SW 1271 (cell line): ENCODE data around the gene PDAP1.
"Not testable (repeated sequence)": the region's sequence is repeated elsewhere in the genome, so short reads cannot be mapped to it uniquely, and the experiment has no call there.

Experiments used
- DNase-seq, 2 experiments: peaks; one replicate each; lab custom pipeline; 2025; lab: John Stamatoyannopoulos, UW

The PDAP1 gene

GRCh38 chr7:99379043-99379577 is 29.3 kb downstream of the PDAP1 start:
- DNase-seq: peak; percentile 26 to 77

- peak; percentile 36 to 59 for DNase-seq
Measured at GRCh38 chr7:99375070-99375807, 33.2 kb downstream of the PDAP1 start.

DNA sequence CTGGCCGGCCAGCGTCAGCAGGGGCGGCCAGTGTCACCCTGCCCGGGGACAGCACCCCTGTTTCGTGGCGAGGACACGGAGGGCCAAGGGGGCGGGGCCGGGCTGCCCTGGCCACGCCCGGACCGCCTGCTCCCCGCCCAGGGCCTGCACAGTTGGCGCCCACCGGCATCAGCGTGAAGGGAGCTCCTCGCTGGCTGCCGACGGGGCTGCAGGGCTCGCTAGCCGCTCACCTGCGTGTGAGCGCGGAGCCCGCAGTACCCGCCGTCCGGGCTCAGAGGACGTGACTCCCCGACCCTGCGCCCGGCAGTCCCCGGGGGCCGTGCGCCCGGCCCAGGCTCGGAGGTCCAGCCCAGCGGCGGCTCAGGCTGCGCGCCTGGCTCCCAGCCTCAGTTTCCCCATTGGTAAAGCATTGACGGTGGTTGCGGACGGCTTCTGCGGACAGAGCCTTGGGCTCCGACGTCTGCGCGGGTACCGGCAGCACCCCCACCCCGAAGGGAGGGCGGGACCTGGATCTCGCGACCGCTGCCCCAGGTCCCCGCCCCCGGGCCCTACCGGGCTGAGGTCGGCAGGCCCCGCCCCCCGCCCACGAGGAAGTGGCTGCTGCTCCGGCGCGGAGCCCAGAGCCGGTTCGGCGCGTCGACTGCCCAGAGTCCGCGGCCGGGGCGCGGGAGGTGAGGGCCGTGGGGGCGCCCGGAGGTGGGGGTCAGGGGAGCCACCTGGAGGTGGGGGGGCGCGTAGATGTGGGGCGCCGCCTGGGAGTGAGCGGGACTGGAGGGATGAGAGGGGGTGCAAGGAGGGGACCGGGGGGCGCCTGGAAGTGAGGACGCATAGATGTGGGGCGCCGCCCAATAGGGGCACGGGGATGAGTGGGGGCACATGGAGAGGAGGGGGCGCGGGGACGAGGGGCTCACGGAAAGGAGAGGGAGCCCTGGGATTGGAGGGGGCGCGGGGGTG is 34.0 kb downstream of the PDAP1 start, which contains the start of gene ARPC1B:
Gene ARPC1B (plus strand): TSS at position 620 of the 954 bp plus-strand sequence. CDS start 10,985 bp downstream, outside the sequence.
- DNase-seq: peak in 1 of 2 experiments; percentile 62

GRCh38 chr7:99373091-99374066 is 35.0 kb downstream of the PDAP1 start:
- no peak for DNase-seq

- DNase-seq: no peak
Measured at GRCh38 chr7:99372275-99373090, 35.9 kb downstream of the PDAP1 start.

- DNase-seq: no peak
Measured at GRCh38 chr7:99371376-99371920, 36.9 kb downstream of the PDAP1 start.

DNA sequence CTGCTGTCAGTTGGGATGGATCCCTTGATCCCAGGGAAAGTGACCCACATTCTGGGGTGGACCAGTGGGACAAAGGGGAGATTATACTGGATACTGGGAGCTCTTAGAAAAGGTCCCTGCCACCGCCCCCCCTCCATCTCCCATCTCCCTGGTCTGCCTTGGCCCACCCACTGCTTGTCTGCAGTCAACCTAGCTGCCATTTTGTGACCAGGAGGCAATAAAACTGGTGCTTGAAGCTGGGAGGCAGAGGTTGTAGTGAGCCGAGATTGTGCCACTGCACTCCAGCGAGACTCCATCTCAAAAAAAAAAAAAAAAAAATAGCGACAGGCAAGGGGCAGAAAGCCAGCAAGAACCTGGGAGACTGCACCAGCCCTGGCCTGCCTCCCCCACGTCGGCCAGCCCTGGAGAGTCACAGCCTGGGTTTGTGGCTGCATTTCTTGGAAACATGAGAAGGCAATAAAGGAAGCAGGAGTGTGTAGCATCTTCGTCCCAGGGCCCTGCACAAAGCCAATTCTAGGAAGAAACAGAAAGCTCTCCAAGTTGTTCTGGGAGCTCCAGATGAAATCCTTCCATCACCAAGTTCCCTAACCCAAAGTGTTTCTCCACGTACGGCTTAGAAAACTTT is 38.5 kb downstream of the PDAP1 start:
- DNase-seq: no peak

DNA sequence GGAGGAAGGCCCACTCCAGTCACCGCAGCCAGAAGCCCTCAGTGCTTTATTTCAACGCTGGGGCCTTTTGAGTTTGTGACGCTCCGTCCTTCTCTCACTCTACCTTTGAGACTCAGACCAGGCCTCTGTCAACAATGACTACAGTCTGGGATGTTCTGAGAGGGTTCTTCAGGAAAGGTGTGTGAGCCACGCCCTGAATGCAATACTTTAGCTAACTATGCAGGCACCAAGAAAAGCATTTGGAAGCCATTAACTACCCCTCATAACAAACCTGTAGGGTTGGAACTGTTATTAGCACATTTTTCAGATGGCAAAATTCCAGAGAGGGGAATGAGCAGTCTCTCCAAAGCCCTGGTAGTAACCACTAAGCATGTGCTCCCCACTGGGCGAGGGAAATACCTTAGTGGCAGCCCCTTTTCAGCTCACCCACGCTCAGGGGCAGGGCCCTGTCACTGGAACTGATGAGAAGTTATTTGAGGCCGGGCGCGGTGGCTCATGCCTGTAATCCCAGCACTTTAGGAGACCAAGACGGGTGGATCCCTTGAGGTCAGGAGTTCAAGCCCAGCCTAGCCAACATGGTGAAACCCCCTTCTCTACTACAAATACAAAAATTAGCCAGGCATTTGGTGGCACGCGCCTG is 39.5 kb downstream of the PDAP1 start:
- DNase-seq: no peak

DNA sequence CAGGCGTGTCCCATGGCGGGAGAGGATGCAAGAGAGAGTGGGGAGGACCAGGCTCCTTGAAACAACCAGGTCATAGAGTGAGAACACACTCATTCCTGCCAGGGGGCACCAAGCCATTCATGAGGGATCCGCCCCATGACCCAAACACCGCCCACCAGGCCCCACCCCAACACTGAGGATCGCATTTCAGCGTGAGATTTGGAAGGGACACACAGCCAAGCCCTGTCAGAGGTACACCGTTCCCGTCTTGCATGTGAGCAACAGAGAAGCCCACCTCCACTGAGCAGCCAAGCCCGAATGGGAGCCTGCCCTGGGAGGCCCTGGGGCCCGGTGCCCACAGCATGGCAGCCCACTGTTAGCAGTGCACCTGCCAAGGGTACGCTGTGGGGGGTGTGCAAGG is 41.8 kb downstream of the PDAP1 start:
- DNase-seq: no peak

DNA sequence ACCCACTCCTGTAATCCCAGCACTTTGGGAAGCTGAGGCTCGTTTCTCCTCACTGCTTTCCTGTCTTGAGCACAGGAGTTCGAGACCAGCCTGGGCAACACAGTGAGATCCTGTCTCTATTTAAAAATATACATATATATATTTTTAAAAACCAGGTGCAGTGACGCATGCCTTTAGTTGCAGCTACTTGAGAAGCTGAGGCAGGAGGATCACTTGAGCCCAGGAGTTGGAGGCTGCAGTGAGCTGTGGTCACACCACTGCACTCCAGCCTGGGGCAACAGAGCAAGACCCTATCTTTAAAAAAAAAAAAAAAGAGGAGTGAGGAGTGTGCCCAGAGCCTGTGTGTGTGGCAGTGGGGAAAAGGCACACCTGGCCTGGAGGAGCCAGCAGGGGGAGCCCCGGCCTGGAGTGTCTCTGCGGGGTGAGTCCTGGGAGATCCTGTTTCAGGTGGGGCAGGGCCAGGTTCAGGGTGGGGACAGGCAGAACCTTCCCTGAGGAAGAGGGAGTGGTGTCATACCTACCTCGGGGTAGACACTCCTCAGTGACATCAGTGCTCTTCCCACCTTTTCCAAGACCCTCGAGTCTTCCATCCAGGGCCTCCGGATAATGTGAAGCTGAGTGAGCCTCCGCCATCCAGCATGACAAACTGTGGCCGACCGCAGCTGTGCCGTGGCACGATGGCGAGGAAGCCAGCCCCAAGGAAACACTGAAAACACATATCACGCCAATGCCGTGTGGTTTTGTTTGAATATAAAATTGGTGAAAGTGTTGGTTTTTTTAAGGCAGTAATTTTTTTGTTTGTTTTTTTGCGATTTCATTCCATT is 42.9 kb downstream of the PDAP1 start:
- DNase-seq: no peak

DNA sequence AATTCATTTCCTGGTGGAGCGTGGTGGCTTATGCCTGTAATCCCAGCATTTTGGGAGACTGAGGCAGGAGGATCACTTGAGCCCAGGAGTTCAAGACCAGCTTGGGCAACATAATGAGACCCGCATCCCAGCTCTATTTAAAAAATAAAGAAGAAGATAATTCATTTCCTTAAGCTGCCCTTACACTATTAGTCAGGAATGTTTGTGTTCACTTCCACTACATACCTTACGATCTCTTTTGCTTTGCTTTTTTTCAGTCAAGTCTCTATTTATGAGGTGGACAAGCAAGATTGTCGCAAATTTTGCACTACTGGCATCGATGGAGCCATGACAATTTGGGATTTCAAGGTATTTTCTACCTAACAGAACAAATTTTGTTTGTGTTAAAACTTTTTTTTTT is 45.1 kb downstream of the PDAP1 start:
- no peak for DNase-seq

- no peak for DNase-seq
Measured at GRCh38 chr7:99362801-99363200, 45.6 kb downstream of the PDAP1 start.

DNA sequence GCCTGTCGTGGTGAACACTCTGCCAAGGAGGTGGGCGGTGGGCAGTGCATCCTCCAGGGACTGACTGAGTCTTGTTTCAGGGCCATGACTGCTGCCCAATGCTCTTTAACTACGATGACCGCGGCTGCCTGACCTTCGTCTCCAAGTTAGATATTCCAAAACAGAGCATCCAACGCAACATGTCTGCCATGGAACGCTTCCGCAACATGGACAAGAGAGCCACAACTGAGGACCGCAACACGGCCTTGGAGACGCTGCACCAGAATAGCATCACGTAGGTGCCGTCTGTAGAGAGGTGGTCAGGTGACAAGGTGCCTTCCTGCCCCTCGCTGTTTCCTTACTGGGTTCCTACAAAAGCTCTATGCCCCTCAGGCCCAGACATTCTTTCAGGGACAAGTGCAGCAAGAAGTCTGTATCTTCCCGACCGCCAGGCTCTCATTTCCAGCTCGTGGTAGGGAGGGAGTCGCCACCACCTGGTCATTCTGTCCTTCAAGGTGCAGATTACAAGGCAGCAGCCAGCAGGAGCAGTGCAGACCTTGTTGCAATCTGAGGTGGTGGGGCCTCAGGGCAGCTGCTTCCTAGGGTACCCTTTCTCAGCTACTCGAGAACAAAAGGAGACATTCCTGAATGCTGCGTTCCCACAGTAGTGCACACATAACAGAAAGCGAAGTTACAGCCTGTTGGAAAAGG is 48.8 kb downstream of the PDAP1 start:
- no peak for DNase-seq

GRCh38 chr7:99358521-99358920 is 49.9 kb downstream of the PDAP1 start:
- not testable (repeated sequence) for DNase-seq

DNA sequence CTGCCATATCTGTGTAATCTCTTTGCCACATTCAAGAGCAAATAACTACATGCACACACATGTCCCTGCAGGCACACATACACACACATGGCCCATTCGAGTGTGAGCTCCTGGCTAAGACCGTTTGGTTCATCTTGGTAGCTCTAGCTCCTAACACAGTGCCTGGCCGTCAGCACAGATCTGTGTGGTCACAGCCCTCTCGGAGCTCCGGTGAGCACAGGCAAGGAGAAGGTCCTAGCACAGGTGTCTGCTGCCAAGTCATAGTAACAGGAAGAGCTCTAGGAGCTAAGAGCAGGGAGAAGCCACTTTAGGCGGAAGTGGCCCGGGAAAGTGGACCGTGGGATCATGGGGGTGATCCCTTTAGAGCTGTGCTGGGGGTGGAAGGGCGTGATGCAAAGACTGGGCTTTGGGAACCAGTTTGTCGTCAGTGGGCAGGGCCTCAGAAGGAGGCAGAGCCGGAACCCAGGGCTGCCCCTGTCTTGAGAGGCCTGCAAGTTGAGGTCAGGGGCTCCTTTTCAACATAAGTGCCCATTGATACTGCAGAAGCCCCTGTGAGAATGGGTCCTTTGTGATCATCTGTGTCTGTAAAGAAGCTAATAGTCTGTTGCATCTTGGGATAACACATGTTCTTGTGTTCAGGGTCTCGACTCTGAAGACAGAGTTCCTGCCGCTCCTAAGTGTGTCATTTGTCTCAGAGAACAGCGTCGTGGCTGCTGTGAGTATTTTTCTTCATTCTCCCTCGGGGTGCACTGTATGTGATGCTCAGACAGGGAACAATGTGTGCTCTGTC is 50.5 kb downstream of the PDAP1 start:
- DNase-seq: no peak

GRCh38 chr7:99355098-99355497 is 53.3 kb downstream of the PDAP1 start:
- no peak for DNase-seq

DNA sequence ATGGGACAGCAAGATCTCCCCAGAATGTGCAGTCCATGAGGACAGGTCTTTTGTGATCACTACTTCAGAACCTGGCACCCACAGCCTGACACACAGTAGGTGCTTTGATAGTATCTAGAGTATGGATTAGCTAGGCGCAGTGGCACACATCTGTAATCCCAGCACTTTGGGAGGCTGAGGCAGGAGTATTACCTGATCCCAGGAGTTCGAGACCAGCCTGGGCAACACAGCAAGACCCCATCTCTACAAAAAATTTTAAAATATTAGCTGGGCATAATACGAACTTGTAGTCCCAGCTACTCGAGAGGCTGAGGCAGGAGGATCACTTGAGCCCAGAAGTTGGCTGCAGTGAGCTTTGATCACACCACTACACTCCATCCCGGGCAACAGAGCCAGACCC is 56.1 kb downstream of the PDAP1 start:
- no peak for DNase-seq
